Spleen (tissue), 7 donors: ENCODE data around the gene GATA6.

ENCODE experiments used
- CTCF ChIP-seq, 11 experiments: fragments of 200-600 bp in 7 of 11; fragments of 450-650 bp in 4 of 11; sonication (generic) in 4 of 11; IDR thresholded peaks in 8 of 11; conservative IDR thresholded peaks in 3 of 11; 1 replicate in 7 of 11; 2 replicates in 4 of 11; pipeline versions ENCODE4 v1.4.0 to v1.8.0; 2016 to 2021; ENCODE audit warnings: antibody characterized with exemption in 11 of 11, inconsistent platforms in 4 of 11, mild to moderate bottlenecking in 1 of 11
- POLR2AphosphoS5 ChIP-seq, 3 donors: sonication (generic); formaldehyde crosslinking; IDR thresholded peaks; one replicate each; pipeline ENCODE4 v1.5.1; 2017; ENCODE audit warnings: antibody characterized with exemption in 3 of 3
- donor health status: DM: no; HTN: no; CAD: no; lungs with moderate emphysema.
- donor health status: DM: no; HTN: no; CAD: no.
- donor health status: DM: no; HTN: no; CAD: no.

GRCh38 chr18:22223254-22223964, 54.0 kb downstream of the GATA6 start:
- TF ChIP-seq CTCF (IDR thresholded peaks at IDR 0.05 in 8 of 11, conservative IDR thresholded peaks at IDR 0.05 in 3 of 11) (no peak), POLR2AphosphoS5 (IDR thresholded peaks at IDR 0.05) (peak in 1 of 3 donors; percentile 20)
